ENCODE measurements around the gene SPECC1L.
"Not testable (repeated sequence)": the region's sequence is repeated elsewhere in the genome, so short reads cannot be mapped to it uniquely, and the experiment has no call there.

Gene SPECC1L

DNA sequence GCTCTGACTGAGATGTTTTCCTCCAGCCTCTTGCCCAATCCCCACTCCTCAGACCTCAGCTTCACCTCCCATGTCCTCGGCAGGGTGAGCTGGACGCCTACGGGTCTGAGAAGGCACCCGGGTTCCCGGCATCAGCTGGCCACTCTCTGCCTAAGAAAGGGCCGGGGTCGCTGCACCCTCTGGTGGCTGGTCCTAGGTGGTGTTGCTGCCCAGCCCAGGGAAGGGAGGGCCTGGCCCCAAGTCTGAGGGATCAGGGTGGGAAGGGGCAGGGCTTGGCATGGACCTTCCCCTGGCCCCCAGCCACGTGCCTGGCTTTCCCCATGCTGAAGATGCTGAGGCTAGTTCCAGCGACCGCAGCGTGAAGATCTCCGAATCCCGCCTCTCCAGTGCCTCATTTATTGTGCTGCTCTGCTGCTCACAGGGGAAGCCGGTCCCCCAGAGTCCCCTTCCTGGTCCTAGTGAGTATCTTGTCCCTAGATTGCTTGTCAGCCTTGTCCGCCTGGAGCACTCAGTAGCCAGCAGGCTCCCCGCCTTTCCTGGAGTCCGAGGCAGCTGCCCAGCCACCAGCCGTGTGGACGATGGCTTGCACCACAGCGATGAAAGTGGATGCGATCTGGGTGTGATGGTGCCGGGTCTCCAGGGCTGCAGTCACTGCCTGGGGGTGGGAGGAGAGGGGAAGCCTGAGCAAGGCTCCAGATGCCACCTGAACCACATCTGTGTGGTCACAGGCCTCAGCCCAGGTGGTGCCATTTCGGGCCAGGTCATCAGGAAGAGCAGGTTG is 22.9 kb upstream of the SPECC1L start:
- DNase-seq (ENCODE audit: low spot score) = peak; percentile 96

DNA sequence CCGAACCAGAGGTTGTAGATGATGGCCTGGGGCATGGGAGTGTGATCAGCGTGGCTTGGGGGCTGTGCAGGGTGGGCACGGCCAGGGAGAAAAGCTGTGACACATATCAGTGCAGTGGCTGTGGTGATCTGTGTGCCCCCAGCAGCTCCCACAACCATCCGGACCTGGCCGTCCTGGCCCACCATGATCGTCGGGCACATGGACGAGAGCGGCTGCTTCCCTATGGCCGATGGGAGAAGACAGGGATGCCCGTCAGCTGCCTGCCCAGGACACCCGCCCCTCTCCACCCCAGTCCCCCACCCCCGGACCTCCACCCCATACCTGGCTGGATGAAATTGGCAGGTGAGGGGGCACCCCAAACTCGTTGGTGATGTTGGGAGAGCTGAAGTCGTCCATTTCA is 22.0 kb upstream of the SPECC1L start:
- DNase-seq (ENCODE audit: low spot score) = not testable (repeated sequence)

DNA sequence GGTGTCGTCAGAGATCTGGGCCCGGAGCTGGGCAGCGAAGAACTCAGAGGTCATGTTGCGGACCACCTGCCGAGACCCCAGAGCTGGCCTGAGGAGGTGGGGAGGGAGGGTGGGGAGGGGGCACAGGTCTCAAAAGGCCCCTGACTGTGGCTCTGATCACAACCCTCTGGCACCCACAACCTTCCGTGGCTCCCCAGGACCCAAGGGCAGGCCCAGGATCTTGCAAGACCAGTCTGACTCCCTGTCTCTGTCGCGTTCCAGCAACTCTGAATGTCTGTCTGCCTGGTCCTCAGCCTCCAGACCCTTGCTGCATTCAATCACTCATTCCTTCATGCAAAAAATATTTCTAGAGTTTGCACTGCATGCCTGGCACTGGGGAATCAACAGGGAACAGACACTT is 21.2 kb upstream of the SPECC1L start:
- not testable (repeated sequence) for DNase-seq (ENCODE audit: low spot score)

DNA sequence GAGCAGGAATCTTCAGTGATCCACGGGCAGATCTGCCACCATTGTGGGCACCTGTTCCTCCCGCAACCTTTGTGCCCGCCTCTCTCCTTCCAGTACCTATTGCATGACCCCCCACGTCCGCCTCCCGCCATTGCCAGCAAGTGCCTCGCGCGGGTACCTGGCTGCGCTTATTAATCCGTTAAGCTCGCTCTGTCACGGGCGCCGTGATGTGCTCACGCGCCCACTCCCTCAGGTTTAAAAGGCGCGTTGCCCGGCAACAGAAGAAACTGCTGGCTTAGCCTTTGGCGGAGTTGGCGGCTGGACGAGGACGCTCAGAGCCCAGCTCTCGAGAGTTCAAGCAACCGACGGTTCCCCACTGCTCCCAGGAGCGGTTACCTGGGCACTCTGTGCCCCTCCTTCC is 19.3 kb upstream of the SPECC1L start:
- not testable (repeated sequence) for DNase-seq (ENCODE audit: low spot score)

DNA sequence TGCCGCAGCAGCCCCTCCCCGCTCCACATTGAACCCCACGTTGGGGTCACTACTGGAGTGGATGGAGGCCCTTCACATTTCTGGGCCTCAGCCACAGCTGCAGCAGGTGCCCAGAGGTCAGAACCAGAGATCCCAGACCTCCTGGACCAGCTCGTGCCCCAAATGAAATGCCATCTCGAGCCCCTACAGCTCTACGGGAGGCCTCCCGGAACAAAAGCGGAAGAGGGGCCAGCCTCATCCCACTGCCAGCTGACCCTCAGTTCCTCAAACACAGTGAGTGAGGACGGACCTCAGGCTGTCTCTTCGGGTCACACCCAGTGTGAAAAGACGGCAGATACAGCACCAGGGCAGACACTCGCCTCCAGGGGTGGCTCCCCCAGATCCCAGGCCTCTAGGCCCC is 17.5 kb upstream of the SPECC1L start:
- not testable (repeated sequence) for DNase-seq (ENCODE audit: low spot score)

- not testable (repeated sequence) for DNase-seq (ENCODE audit: low spot score)
Measured at GRCh38 chr22:24256136-24256535, 14.5 kb upstream of the SPECC1L start.

GRCh38 chr22:24256736-24257135 is 13.9 kb upstream of the SPECC1L start:
- DNase-seq (ENCODE audit: low spot score) = not testable (repeated sequence)

GRCh38 chr22:24259459-24259858 is 11.2 kb upstream of the SPECC1L start:
- DNase-seq (ENCODE audit: low spot score) = peak; percentile 26

GRCh38 chr22:24262185-24262749 is 8.4 kb upstream of the SPECC1L start:
- DNase-seq (ENCODE audit: low spot score) = not testable (repeated sequence)

GRCh38 chr22:24263479-24263878 is 7.2 kb upstream of the SPECC1L start:
- DNase-seq (ENCODE audit: low spot score) = not testable (repeated sequence)

DNA sequence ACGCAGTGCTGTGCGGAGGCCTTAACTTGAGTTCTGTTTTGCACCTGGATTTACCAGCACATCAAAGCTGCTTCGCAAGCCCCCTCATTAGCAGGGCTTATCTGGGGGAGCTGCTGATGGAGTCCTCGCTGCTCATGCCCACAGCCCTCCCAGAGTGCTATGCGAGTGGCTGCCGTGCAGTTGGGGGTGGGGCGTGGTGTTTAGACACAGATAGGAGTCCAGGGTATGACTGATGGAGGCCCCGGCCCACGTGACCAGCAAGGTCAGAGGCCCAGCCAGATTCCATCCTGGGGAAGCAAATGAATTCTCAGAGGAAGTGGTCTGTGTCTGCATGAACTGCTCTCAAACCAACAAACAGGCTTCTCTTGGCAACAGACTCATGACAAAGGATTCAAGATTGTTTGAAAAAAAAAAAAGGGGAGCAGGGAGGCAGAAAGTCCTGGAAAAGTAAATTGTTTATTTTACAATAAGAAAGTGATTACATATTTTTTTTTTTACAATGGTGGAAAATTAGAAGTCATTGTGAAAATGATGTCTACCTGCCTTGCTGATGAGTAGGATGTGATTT is 6.2 kb upstream of the SPECC1L start:
- not testable (repeated sequence) for DNase-seq (ENCODE audit: low spot score)

- no peak for DNase-seq (ENCODE audit: low spot score)
Measured at GRCh38 chr22:24265734-24266133, 4.9 kb upstream of the SPECC1L start.

DNA sequence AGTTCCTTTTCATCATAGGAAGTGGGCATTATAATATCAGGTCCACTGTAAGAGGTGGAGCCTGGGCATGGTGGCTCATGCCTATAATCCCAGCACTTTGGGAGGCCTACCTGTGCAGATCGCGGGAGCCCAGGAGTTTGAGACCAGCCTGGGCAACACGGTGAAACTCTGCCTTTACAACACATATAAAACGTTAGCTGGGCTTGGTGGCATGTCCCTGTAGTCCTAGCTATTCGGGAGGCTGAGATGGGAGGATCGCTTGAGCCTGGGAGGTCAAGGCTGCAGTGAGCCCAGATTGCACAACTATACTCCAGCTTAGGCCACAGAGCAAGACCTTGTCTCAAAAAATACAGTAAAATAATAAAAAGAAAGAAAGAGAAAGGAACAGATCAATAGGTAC is 4.1 kb upstream of the SPECC1L start:
- not testable (repeated sequence) for DNase-seq (ENCODE audit: low spot score)

GRCh38 chr22:24271386-24271854 is 789 bp downstream of the SPECC1L start:
- DNase-seq (ENCODE audit: low spot score) = no peak

GRCh38 chr22:24273031-24273430 is 2.4 kb downstream of the SPECC1L start:
- not testable (repeated sequence) for DNase-seq (ENCODE audit: low spot score)

DNA sequence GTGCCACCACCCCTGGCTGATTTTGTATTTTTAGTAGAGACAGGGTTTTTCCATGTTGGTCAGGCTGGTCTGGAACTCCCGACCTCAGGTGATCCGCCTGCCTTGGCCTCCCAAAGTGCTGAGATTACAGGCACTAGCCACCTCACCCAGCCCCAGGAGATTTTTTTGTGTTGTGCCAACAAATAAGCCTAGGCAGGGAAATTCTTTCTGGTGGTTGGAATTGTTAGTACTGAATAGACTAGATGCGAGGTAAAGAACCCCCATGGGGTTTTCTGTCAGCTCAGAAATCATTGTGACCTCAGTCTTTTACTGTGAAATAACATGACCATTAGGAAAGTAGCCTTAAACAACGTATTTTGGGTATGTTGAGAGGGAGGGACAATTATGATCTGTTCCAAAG is 3.3 kb downstream of the SPECC1L start:
- DNase-seq (ENCODE audit: low spot score) = not testable (repeated sequence)

DNA sequence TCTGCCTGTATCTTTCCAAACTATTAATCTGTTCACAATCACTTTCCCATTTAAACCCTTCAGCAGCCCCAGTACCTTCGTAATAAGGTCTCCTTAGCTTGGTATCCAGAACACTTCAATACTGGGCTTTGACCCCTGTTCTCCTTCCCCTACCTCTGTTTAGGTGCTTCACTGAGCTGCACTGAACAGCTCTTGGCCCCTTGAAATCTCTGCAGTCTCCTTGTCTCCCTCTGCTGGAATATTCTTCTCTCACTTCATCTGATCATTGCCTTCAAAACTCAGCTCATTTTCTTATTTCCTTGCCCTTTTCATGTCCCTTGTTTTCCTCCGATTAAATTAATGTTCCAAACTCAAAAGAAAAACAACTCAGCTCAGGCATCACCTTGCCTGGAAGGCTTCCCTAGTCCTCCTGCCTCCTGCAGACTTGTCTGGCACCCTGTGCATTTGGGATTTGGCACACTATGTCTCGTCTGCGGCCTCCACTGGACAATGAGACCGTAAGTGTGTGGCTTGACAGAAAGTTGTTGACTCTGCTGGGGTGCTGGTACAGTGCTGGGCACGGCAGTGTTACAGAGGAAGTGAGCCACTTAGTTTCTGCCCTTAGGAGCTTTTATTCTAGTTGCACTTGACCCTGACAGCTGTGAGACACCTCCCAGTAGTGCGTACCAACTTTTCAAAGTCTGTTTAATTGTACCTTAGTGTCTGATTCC is 4.2 kb downstream of the SPECC1L start:
- not testable (repeated sequence) for DNase-seq (ENCODE audit: low spot score)

GRCh38 chr22:24280363-24280762 is 9.7 kb downstream of the SPECC1L start:
- DNase-seq (ENCODE audit: low spot score) = not testable (repeated sequence)

- DNase-seq (ENCODE audit: low spot score) = no peak
Measured at GRCh38 chr22:24282401-24282800, 11.8 kb downstream of the SPECC1L start.

DNA sequence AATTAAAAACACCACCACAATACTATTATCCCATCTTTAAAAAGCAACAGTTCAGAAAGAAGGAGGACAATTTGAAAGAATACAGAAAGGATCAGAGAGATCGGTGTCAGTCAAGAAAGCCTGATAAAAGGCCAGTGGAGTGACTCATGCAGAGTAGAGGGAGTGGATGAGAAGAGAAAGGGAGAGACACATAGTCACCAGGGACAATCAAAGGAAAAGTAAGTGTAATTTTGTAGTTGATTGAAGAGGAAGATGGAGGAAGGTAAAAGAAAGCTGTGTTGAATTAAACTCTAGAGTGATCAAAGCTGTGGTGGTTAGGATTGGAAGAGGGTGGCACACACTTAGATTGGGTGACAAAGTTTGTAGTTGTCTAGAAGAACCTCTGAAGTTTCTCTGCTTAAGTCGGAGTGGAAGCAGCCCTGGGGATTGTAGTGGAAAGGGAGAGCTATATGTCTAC is 14.1 kb downstream of the SPECC1L start:
- DNase-seq (ENCODE audit: low spot score) = no peak

- DNase-seq (ENCODE audit: low spot score) = no peak
Measured at GRCh38 chr22:24285245-24285644, 14.6 kb downstream of the SPECC1L start.

GRCh38 chr22:24287212-24287611 is 16.6 kb downstream of the SPECC1L start:
- DNase-seq (ENCODE audit: low spot score) = not testable (repeated sequence)

Measured in iPS-NIHi11 (cell line).